Suppressor macrophage treated with lipopolysaccharide for 1 hour (primary cell): ENCODE results near the gene ZFYVE27.

Experiments
- DNase-seq, 3 donors: peaks; one replicate each; pipeline ENCODE4 v3.0.0-alpha.2; 2020 to 2022

Gene ZFYVE27

DNA sequence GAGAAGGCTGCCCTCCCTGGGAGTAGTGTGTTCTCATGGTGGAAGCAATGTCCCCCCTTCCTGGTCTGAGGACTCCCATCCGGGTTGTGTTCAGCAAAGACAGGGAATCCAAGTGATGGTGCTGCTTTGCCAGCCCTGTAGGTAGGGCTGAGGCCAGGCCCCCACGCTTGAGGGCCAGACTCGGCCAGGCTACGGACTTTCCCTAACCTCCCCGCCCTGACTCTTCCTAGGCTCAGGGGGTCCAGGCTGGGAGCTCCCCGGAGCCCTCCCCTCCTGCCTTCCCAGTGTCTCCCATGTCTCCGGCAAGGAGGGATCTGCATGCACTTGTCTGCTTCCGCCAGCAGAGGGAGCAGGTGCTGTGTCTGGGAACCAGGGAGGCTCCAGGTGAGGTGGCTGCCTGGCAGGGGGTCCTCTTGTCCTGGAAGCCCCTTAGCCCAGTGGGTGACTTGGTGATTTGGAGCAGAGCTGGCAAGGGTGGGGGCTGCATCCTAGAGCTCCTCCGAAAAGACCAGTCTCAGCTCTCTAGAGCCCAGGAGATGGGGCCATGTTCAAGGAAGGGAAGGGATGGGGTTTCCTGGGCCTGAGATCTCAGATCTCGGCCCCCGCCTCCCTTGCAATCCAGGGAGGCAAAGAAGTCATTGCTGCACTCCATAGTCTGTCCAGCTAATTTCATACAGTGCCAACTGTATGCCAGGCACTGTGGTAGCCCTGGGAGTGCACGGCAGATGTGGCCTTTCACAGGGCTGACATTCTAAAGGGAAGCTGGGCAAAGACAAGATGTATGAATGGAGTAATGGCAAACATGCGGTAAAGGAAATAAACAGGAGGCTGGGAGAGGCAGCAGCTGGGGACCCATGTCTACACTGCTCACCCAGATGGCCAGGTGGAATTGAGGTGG is 55.1 kb downstream of the ZFYVE27 start:
- DNase-seq = peak; percentile 72 to 81 (median 80)

DNA sequence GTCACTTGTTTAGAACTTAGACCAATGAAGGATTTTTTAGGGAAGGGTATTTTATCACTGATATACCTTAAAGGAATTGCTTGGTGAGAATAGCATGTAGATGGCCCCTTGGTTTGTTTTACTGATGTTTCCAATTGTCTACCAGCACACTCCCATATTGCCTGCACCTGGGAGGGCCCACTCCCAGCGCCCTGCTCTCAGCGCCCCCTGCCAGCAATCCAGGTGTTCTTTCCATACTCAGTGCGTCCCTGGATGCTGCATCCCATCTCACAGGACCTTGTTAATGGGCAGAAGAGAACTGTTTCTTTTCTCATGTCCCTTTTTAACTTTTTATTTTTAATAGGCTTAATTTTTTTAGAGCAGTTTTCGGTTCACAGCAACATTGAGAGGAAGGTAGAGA is 59.0 kb downstream of the ZFYVE27 start:
- DNase-seq = no peak

DNA sequence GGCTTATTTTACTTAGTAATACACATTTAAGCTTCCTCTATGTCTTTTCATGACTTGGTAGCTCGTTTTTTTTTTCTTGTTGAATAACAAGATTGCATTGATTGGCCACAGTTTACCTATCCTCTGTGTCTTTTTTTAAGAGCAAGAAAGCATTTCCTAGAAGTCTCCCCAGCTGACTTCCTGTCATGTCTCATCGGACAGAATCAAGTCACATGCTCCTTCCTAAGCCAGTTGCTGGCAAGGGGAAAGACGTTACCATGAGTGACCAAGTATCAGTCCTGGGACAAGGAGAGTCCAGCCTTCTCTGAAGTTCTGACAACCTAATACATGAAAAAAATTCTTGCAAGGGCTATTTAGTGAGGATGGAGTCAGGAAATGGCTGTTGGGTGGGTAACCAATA is 59.7 kb downstream of the ZFYVE27 start:
- DNase-seq = peak; percentile 47 to 65 (median 52)

DNA sequence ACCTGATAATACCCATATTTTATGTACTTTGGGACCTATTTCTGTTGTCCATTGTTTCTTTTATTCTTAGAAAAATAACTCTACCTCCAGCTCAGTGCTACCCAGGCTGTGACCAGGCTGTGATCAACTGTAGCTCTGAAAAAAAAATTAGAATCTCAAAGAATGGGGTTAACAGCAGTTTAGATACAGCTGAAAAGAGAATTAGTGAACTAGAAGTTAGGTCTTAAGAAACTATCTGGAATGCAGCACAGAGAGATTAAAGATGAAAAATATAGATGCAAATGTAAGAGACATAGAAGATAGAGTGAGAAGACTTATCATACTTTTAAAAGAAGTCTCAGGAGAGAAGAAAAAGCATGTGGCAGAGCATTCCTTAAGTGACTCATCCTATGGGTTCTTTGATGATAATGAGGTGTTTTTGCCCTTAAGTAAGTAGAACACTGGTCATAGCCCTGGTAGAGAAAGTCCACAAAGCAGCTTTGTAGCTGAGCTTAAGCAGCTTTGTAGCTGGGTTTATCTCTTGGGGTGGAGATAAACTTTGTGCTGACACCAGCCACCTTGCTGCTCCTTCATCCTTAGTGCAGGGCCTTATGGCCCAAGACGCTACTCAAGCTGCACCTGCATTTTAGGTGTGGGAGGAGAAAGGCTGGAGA is 62.2 kb downstream of the ZFYVE27 start:
- no peak for DNase-seq

DNA sequence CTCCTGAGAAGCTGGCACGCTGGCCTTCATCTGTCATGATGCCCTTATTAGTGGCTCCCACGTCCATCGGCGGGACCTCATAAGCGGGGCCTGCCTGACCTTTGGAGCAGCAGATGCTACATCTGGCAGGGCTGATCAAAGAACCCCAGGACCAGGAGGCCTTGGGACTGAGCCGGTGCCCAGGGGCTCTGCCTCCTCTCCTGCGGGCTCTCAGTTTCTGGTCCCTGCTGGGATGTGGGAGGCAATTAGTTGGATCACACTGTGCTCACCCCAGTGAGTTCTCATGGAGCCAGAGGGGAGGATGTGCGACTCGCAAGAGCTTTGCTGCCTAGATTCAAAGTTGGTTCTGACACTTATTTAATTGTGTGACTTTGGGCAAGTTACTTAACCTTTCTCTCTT is 63.5 kb downstream of the ZFYVE27 start:
- no peak for DNase-seq

DNA sequence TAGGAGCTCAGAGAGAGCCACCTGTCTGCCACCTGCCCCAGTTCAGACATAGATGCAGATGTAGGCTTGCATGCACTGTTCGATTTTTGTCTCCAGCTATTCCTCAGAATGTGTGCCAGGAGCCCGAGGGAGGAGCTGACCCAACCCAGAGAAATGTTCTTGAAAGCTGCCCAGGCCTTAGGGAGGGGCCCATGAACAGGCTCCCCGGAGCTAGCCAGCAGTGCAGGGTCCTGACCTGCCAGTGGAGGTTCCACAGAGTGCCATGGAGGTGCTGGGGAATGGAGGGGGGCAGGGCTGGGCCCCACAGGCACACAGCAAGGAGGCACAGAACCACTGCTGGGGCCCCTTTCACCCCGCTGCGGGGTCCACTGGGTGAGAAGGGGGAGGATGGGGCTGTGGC is 64.5 kb downstream of the ZFYVE27 start:
- DNase-seq = no peak

DNA sequence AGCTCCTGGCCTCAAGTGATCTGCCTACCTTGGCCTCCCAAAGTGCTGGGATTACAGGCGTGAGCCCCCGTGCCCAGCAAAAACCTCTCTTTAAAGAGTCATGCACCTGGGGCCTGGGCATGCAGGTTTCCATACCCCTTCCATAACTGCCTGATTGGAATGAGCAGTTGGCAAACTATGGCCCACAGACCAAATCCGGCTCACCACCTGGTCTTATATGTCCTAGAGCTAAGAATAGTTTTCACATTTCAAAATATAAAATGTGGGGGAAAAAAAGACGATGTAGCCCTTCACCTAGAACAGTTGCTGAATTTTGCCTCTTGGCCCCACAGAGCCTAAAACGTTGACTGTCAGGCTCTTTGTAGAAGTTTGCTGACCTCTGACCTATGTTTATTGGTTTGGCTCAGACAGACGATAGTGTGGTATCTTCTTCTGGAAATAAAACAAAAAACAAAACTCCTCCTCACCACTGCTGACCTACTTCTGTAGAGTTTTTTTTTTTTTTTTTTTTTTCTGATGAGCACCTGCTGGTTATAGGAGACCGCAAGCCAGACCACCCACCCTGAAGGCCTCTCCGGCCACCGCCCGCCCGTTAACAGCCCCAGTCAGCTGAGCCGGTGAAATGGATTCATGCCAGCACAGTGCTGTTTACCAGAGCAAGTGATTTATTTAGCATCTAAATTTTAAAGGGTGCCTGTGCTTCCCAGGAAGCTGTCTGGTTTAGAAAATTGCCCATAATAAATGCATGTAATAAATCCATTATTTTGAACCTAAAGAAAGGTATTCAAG is 68.4 kb downstream of the ZFYVE27 start:
- no peak for DNase-seq

DNA sequence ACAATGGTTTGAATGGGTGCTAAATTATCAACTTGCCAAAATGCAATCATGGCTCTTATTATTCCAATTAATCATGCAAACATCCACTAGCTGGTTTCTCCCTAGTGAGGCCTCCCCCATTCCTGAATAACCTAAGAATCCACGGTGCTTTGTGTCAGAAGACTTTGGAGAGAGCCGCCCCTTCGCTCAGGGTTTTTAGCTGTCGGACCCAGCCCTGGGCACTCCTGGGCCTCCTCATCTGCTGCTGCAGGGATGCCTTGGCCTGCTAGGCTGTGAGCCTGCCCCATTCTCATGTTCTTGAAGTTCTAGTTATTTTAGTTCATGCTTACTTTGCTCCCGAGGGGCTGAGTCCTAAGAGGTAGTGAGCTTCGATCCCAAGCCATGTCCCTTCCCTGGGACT is 69.0 kb downstream of the ZFYVE27 start:
- DNase-seq = no peak

DNA sequence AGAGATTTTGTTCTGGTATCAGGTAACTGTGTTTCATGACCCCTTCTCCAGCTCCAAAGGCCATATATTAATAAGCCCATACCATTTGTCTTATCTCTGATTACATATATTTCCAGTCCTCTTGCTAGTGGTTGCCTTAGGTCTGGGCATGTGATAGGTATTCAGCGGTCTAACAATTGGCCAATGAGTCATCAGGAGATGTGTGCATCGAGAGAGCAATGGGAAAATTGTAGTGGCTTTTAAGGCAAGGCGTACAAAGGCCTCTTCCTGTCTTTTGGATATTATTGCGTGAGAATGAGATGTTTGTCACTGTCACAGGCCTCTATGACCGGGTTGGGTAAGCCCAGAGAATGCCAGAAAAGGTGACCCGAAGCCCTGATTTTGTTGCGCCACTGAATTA is 73.5 kb downstream of the ZFYVE27 start:
- peak; percentile 20 to 27 (median 24) for DNase-seq
